ENCODE measurements around the gene USH2A.
A peak's percentile ranks its signal among the peaks of the same experiment; 100 is the strongest.

Gene USH2A

GRCh38 chr1:215607412-215607811 lies 815.8 kb downstream of the USH2A start:
- no peak overlapping the region for H3K9ac ChIP-seq (ENCODE audit: low read length)

GRCh38 chr1:215606564-215607168 lies 816.6 kb downstream of the USH2A start:
- Histone ChIP-seq H3K9ac (ENCODE audit: low read length) (no peak overlapping the region), H3K4me1 (ENCODE audit: control insufficient read depth, insufficient read depth, low read length) (peaks cover 9% of the 10 kb centered on the region), H3K27me3 (ENCODE audit: control insufficient read depth, insufficient read depth, low read length) (no peaks in the 10 kb centered on the region), H3K4me3 (ENCODE audit: low read length) (no peak overlapping the region), H3K27ac (ENCODE audit: low read depth, low read length) (no peak overlapping the region), H3K36me3 (ENCODE audit: control insufficient read depth, insufficient read depth, low read length) (no peaks in the 10 kb centered on the region)

More at GRCh38 chr1:215607412-215607811, 815.8 kb downstream of the USH2A start:
- Histone ChIP-seq H3K27me3 (ENCODE audit: control insufficient read depth, insufficient read depth, low read length) (no peaks in the 10 kb centered on the region), H3K4me3 (ENCODE audit: low read length) (no peak overlapping the region), H3K36me3 (ENCODE audit: control insufficient read depth, insufficient read depth, low read length) (no peaks in the 10 kb centered on the region), H3K4me1 (ENCODE audit: control insufficient read depth, insufficient read depth, low read length) (peaks cover 11% of the 10 kb centered on the region), H3K27ac (ENCODE audit: low read depth, low read length) (no peak overlapping the region)

GRCh38 chr1:215606036-215606435 lies 817.2 kb downstream of the USH2A start:
- Histone ChIP-seq H3K27ac (ENCODE audit: low read depth, low read length) (no peak overlapping the region), H3K27me3 (ENCODE audit: control insufficient read depth, insufficient read depth, low read length) (no peaks in the 10 kb centered on the region), H3K9ac (ENCODE audit: low read length) (no peak overlapping the region), H3K36me3 (ENCODE audit: control insufficient read depth, insufficient read depth, low read length) (no peaks in the 10 kb centered on the region), H3K4me1 (ENCODE audit: control insufficient read depth, insufficient read depth, low read length) (peaks cover 9% of the 10 kb centered on the region), H3K4me3 (ENCODE audit: low read length) (no peak overlapping the region)

- Histone ChIP-seq H3K9ac (ENCODE audit: low read length) (no peak overlapping the region), H3K4me3 (ENCODE audit: low read length) (no peak overlapping the region), H3K4me1 (ENCODE audit: control insufficient read depth, insufficient read depth, low read length) (peaks cover 11% of the 10 kb centered on the region), H3K27me3 (ENCODE audit: control insufficient read depth, insufficient read depth, low read length) (no peaks in the 10 kb centered on the region), H3K36me3 (ENCODE audit: control insufficient read depth, insufficient read depth, low read length) (no peaks in the 10 kb centered on the region), H3K27ac (ENCODE audit: low read depth, low read length) (no peak overlapping the region)
Observed at GRCh38 chr1:215605011-215605621, 818.1 kb downstream of the USH2A start.

- H3K4me3 ChIP-seq (ENCODE audit: low read length): no peak overlapping the region
- H3K4me1 ChIP-seq (ENCODE audit: control insufficient read depth, insufficient read depth, low read length): peaks cover 11% of the 10 kb centered on the region
- no peaks in the 10 kb centered on the region for H3K36me3 ChIP-seq (ENCODE audit: control insufficient read depth, insufficient read depth, low read length)
- no peaks in the 10 kb centered on the region for H3K27me3 ChIP-seq (ENCODE audit: control insufficient read depth, insufficient read depth, low read length)
- no peak overlapping the region for H3K27ac ChIP-seq (ENCODE audit: low read depth, low read length)
- H3K9ac ChIP-seq (ENCODE audit: low read length): no peak overlapping the region
Observed at GRCh38 chr1:215603319-215603718, 819.9 kb downstream of the USH2A start.

- peaks cover 12% of the 10 kb centered on the region for H3K4me1 ChIP-seq (ENCODE audit: control insufficient read depth, insufficient read depth, low read length)
- no peak overlapping the region for H3K9ac ChIP-seq (ENCODE audit: low read length)
- no peaks in the 10 kb centered on the region for H3K36me3 ChIP-seq (ENCODE audit: control insufficient read depth, insufficient read depth, low read length)
- no peak overlapping the region for H3K4me3 ChIP-seq (ENCODE audit: low read length)
- no peak overlapping the region for H3K27ac ChIP-seq (ENCODE audit: low read depth, low read length)
- H3K27me3 ChIP-seq (ENCODE audit: control insufficient read depth, insufficient read depth, low read length): no peaks in the 10 kb centered on the region
Observed at GRCh38 chr1:215601276-215601675, 822.0 kb downstream of the USH2A start.

- Histone ChIP-seq H3K9ac (ENCODE audit: low read length) (no peak overlapping the region), H3K27me3 (ENCODE audit: control insufficient read depth, insufficient read depth, low read length) (no peaks in the 10 kb centered on the region), H3K36me3 (ENCODE audit: control insufficient read depth, insufficient read depth, low read length) (no peaks in the 10 kb centered on the region), H3K4me1 (ENCODE audit: control insufficient read depth, insufficient read depth, low read length) (peaks cover 12% of the 10 kb centered on the region), H3K27ac (ENCODE audit: low read depth, low read length) (no peak overlapping the region), H3K4me3 (ENCODE audit: low read length) (no peak overlapping the region)
Observed at GRCh38 chr1:215600867-215601266, 822.4 kb downstream of the USH2A start.

GRCh38 chr1:215600258-215600792 lies 822.9 kb downstream of the USH2A start:
- H3K27ac ChIP-seq (ENCODE audit: low read depth, low read length): no peak overlapping the region
- peaks cover 12% of the 10 kb centered on the region for H3K4me1 ChIP-seq (ENCODE audit: control insufficient read depth, insufficient read depth, low read length)
- H3K9ac ChIP-seq (ENCODE audit: low read length): no peak overlapping the region
- no peak overlapping the region for H3K4me3 ChIP-seq (ENCODE audit: low read length)
- no peaks in the 10 kb centered on the region for H3K27me3 ChIP-seq (ENCODE audit: control insufficient read depth, insufficient read depth, low read length)
- no peaks in the 10 kb centered on the region for H3K36me3 ChIP-seq (ENCODE audit: control insufficient read depth, insufficient read depth, low read length)

- H3K9ac ChIP-seq (ENCODE audit: low read length): no peak overlapping the region
- H3K36me3 ChIP-seq (ENCODE audit: control insufficient read depth, insufficient read depth, low read length): no peaks in the 10 kb centered on the region
- no peaks in the 10 kb centered on the region for H3K27me3 ChIP-seq (ENCODE audit: control insufficient read depth, insufficient read depth, low read length)
- peak overlapping the region; percentile 60 for H3K27ac ChIP-seq (ENCODE audit: low read depth, low read length)
- peaks cover 14% of the 10 kb centered on the region for H3K4me1 ChIP-seq (ENCODE audit: control insufficient read depth, insufficient read depth, low read length)
- no peak overlapping the region for H3K4me3 ChIP-seq (ENCODE audit: low read length)
Observed at GRCh38 chr1:215599418-215600074, 823.7 kb downstream of the USH2A start.

- Histone ChIP-seq H3K27ac (ENCODE audit: low read depth, low read length) (no peak overlapping the region), H3K4me3 (ENCODE audit: low read length) (no peak overlapping the region), H3K9ac (ENCODE audit: low read length) (no peak overlapping the region), H3K4me1 (ENCODE audit: control insufficient read depth, insufficient read depth, low read length) (peaks cover 10% of the 10 kb centered on the region), H3K36me3 (ENCODE audit: control insufficient read depth, insufficient read depth, low read length) (no peaks in the 10 kb centered on the region), H3K27me3 (ENCODE audit: control insufficient read depth, insufficient read depth, low read length) (no peaks in the 10 kb centered on the region)
Observed at GRCh38 chr1:215597961-215598360, 825.3 kb downstream of the USH2A start.

GRCh38 chr1:215595231-215595630 lies 828.0 kb downstream of the USH2A start:
- no peak overlapping the region for H3K4me3 ChIP-seq (ENCODE audit: low read length)
- H3K27ac ChIP-seq (ENCODE audit: low read depth, low read length): no peak overlapping the region
- H3K27me3 ChIP-seq (ENCODE audit: control insufficient read depth, insufficient read depth, low read length): no peaks in the 10 kb centered on the region
- H3K36me3 ChIP-seq (ENCODE audit: control insufficient read depth, insufficient read depth, low read length): no peaks in the 10 kb centered on the region
- peaks cover 6% of the 10 kb centered on the region for H3K4me1 ChIP-seq (ENCODE audit: control insufficient read depth, insufficient read depth, low read length)
- no peak overlapping the region for H3K9ac ChIP-seq (ENCODE audit: low read length)

- no peak overlapping the region for H3K4me3 ChIP-seq (ENCODE audit: low read length)
- H3K9ac ChIP-seq (ENCODE audit: low read length): no peak overlapping the region
- H3K4me1 ChIP-seq (ENCODE audit: control insufficient read depth, insufficient read depth, low read length): peaks cover 6% of the 10 kb centered on the region
- no peaks in the 10 kb centered on the region for H3K36me3 ChIP-seq (ENCODE audit: control insufficient read depth, insufficient read depth, low read length)
- no peaks in the 10 kb centered on the region for H3K27me3 ChIP-seq (ENCODE audit: control insufficient read depth, insufficient read depth, low read length)
- no peak overlapping the region for H3K27ac ChIP-seq (ENCODE audit: low read depth, low read length)
Observed at GRCh38 chr1:215594640-215595039, 828.6 kb downstream of the USH2A start.

Measured in rectal smooth muscle tissue (tissue), 1 donor.